ENCODE results near the gene TMEM18.

DNA sequence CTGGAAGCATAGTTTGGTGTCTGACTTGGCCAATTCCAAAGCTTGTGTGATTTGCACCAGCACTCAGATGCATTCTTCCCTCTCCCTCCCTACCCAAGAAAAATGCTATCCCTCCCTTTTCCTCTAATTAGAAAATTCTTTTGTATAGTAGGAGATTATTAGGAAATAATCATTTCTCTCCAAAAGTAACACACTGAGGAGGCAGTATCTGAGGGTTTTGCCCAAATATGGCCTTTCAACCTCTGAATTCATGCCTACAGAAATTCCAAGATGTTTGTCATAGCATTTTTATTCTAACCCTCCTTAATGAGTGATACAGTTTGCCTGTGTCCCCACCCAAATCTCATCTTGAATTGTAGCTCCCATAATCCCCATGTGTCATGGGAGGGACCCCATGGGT, 5.0 kb upstream of the TMEM18 start:
- TF ChIP-seq, protein P1, sequence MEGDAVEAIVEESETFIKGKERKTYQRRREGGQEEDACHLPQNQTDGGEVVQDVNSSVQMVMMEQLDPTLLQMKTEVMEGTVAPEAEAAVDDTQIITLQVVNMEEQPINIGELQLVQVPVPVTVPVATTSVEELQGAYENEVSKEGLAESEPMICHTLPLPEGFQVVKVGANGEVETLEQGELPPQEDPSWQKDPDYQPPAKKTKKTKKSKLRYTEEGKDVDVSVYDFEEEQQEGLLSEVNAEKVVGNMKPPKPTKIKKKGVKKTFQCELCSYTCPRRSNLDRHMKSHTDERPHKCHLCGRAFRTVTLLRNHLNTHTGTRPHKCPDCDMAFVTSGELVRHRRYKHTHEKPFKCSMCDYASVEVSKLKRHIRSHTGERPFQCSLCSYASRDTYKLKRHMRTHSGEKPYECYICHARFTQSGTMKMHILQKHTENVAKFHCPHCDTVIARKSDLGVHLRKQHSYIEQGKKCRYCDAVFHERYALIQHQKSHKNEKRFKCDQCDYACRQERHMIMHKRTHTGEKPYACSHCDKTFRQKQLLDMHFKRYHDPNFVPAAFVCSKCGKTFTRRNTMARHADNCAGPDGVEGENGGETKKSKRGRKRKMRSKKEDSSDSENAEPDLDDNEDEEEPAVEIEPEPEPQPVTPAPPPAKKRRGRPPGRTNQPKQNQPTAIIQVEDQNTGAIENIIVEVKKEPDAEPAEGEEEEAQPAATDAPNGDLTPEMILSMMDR (conservative IDR thresholded peaks at IDR 0.05 in 1 of 2, IDR thresholded peaks at IDR 0.05 in 1 of 2; ENCODE audit: low read depth in 1 of 2, low read length in 2 of 2) = no peak
- TF ChIP-seq EZH2 (IDR thresholded peaks at IDR 0.05; ENCODE audit: low read length, missing control alignments) = no peak

Measured in fibroblast of lung (primary cell).